HEK293T (cell line): ENCODE measurements around the gene SNX33.
"Not testable (repeated sequence)": the region's sequence is repeated elsewhere in the genome, so short reads cannot be mapped to it uniquely, and the experiment has no call there.

ENCODE experiments used
- CTCF ChIA-PET: fragments of 350-600 bp; formaldehyde crosslinking; extraction: SDS; loops from one replicate; lab custom pipeline; 2021; ENCODE audit warnings: antibody characterized with exemption, inconsistent platforms; lab: Yijun Ruan, JAX
- POLR2A ChIA-PET: fragments of 350-600 bp; formaldehyde crosslinking; extraction: SDS; loops from one replicate; lab custom pipeline; 2020; ENCODE audit warnings: antibody characterized with exemption, inconsistent platforms; lab: Yijun Ruan, JAX
- DNase-seq: peaks from one replicate; pipeline ENCODE4 v3.0.0; 2012; ENCODE audit warnings: mixed read lengths; ENCODE audit errors: extremely low spot score
- ARNT ChIP-seq: fragments of 450-650 bp; IDR thresholded peaks from 2 replicates; pipeline ENCODE4 v1.6.1; 2017; ENCODE audit warnings: mild to moderate bottlenecking
- BHLHE40 ChIP-seq: fragments of 450-650 bp; IDR thresholded peaks from 2 replicates; pipeline ENCODE4 v1.6.1; 2016; ENCODE audit warnings: mild to moderate bottlenecking, moderate library complexity, borderline replicate concordance
- CTBP1 ChIP-seq: fragments of 450-650 bp; IDR thresholded peaks from 2 replicates; pipeline ENCODE4 v1.6.1; 2016; ENCODE audit warnings: borderline replicate concordance
- ELF4 ChIP-seq: fragments of 450-650 bp; IDR thresholded peaks from 2 replicates; pipeline ENCODE4 v1.6.1; 2017; ENCODE audit warnings: antibody characterized with exemption
- FOXA1 ChIP-seq: fragments of 450-650 bp; IDR thresholded peaks from 2 replicates; pipeline ENCODE4 v1.6.1; 2016; ENCODE audit warnings: mild to moderate bottlenecking
- FOXK2 ChIP-seq: fragments of 450-650 bp; IDR thresholded peaks from 2 replicates; pipeline ENCODE4 v1.6.1; 2016; ENCODE audit warnings: mild to moderate bottlenecking
- FOXM1 ChIP-seq: fragments of 450-650 bp; IDR thresholded peaks from 2 replicates; pipeline ENCODE4 v1.6.1; 2017; ENCODE audit warnings: mild to moderate bottlenecking, borderline replicate concordance
- HDGF ChIP-seq: fragments of 450-650 bp; IDR thresholded peaks from 2 replicates; pipeline ENCODE4 v1.6.1; 2017; ENCODE audit warnings: antibody characterized with exemption, borderline replicate concordance
- L3MBTL2 ChIP-seq: fragments of 450-650 bp; conservative IDR thresholded peaks from 2 replicates; pipeline ENCODE4 v1.6.1; 2016; ENCODE audit warnings: mild to moderate bottlenecking
- LEF1 ChIP-seq: fragments of 450-650 bp; IDR thresholded peaks from 2 replicates; pipeline ENCODE4 v1.6.1; 2017; ENCODE audit warnings: mild to moderate bottlenecking, borderline replicate concordance
- NFRKB ChIP-seq: fragments of 450-650 bp; IDR thresholded peaks from 2 replicates; pipeline ENCODE4 v1.6.1; 2016; ENCODE audit warnings: mild to moderate bottlenecking, moderate library complexity
- PKNOX1 ChIP-seq: fragments of 450-650 bp; IDR thresholded peaks from 2 replicates; pipeline ENCODE4 v1.6.1; 2016
- SP1 ChIP-seq: fragments of 450-650 bp; IDR thresholded peaks from 2 replicates; pipeline ENCODE4 v1.6.1; 2017
- SUZ12 ChIP-seq: fragments of 450-650 bp; IDR thresholded peaks from 2 replicates; pipeline ENCODE4 v1.6.1; 2016; ENCODE audit warnings: mild to moderate bottlenecking
- TARDBP ChIP-seq: fragments of 450-650 bp; IDR thresholded peaks from 2 replicates; pipeline ENCODE4 v1.6.1; 2016
- ZNF384 ChIP-seq: fragments of 450-650 bp; IDR thresholded peaks from 2 replicates; pipeline ENCODE4 v1.6.1; 2016

SNX33 gene

GRCh38 chr15:75687486-75688277 lies 40.0 kb downstream of the SNX33 start:
- CTCF ChIA-PET, result no interaction called here
- no peak for TF ChIP-seq ELF4
- no peak for TF ChIP-seq CTBP1
- no peak for TF ChIP-seq L3MBTL2
- no peak for TF ChIP-seq TARDBP
- no peak for TF ChIP-seq ZNF384
- no peak for TF ChIP-seq FOXK2
- no peak for TF ChIP-seq NFRKB
- TF ChIP-seq PKNOX1, result no peak
- TF ChIP-seq FOXM1, result no peak
- TF ChIP-seq LEF1, result no peak
- no peak for TF ChIP-seq HDGF
- no peak for TF ChIP-seq SUZ12
- TF ChIP-seq ARNT, result no peak
- no peak for TF ChIP-seq BHLHE40
- TF ChIP-seq SP1, result no peak
- TF ChIP-seq FOXA1, result no peak
- no peak for DNase-seq
- POLR2A ChIA-PET, result no interaction called here

DNA sequence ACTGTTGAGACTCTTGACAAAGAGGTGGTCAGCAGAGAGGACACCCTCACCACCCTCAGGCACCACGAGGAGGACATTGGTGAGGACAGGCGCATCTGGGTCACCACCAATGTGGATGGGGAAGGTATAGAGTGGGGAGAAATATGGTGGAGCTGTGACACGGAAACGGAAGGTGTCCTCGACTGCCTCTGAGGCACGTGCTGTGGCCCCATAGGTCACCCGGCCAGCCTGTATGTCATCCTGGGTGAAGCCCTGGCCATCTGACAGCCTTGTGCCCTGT lies 40.5 kb downstream of the SNX33 start:
- no peak for DNase-seq
- POLR2A ChIA-PET, result no interaction called here
- CTCF ChIA-PET, result interaction anchor here (0.6 kb wide), 1 partner anchor 453 kb away, joined by 4 read pairs; no protein-coding TSS in a partner anchor
- no peak for TF ChIP-seq SP1
- TF ChIP-seq PKNOX1, result no peak
- TF ChIP-seq ARNT, result no peak
- no peak for TF ChIP-seq NFRKB
- TF ChIP-seq BHLHE40, result no peak
- no peak for TF ChIP-seq LEF1
- no peak for TF ChIP-seq FOXK2
- no peak for TF ChIP-seq TARDBP
- TF ChIP-seq ZNF384, result no peak

GRCh38 chr15:75688831-75689230 lies 41.1 kb downstream of the SNX33 start:
- DNase-seq, result no peak
- POLR2A ChIA-PET, result no interaction called here
- no peak for TF ChIP-seq LEF1
- TF ChIP-seq FOXK2, result no peak
- no peak for TF ChIP-seq NFRKB
- no peak for TF ChIP-seq ARNT
- no peak for TF ChIP-seq FOXA1
- TF ChIP-seq PKNOX1, result no peak
- TF ChIP-seq L3MBTL2, result no peak
- TF ChIP-seq ELF4, result no peak
- TF ChIP-seq BHLHE40, result no peak
- TF ChIP-seq HDGF, result no peak
- no peak for TF ChIP-seq TARDBP
- TF ChIP-seq FOXM1, result no peak
- CTCF ChIA-PET, result interaction anchor here (0.6 kb wide), 1 partner anchor 452 kb away, joined by 4 read pairs; no protein-coding TSS in a partner anchor

DNA sequence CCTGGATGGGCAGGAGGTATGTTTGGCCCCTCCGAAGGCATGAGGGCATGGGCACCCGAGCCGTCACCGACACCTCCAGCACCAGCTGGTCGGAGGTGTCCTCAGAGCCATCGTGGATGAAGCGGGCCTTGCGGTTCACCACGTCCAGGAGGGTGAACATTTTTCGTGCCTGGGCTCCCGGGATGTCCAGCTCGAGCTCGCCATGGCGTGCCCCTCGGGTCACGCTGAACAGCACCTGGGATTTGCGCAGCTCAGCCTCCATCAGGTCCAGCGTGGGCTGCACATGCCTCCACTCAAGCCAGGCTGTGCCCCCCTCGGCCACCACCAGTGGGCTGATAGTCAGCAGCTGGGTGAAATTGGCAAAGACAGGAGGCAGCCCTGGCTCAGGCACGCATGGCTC lies 41.7 kb downstream of the SNX33 start:
- POLR2A ChIA-PET, DNase-seq, CTCF ChIA-PET: not testable (repeated sequence)

- DNase-seq, POLR2A ChIA-PET, CTCF ChIA-PET: not testable (repeated sequence)
Observed at GRCh38 chr15:75692311-75692710, 44.6 kb downstream of the SNX33 start.

- POLR2A ChIA-PET, result interaction anchor here (2.1 kb wide), 1 partner anchor 53 kb away, joined by 8 read pairs; the partner anchor contains the start of gene IMP3
- DNase-seq, CTCF ChIA-PET: not testable (repeated sequence)
Observed at GRCh38 chr15:75693028-75693427, 45.3 kb downstream of the SNX33 start.

GRCh38 chr15:75693501-75694240 lies 46.0 kb downstream of the SNX33 start:
- ChIA-PET CTCF (interaction anchor here (1.0 to 1.2 kb wide), 5 partner anchors 8 to 109 kb away, joined by 3 to 5 read pairs (median 3); no protein-coding TSS in a partner anchor), POLR2A (interaction anchor here (0.8 to 2.1 kb wide), 4 partner anchors 19 to 325 kb away, joined by 3 to 8 read pairs (median 5); partner anchors contain the start of genes CSPG4, IMP3 and MAN2C1)
- DNase-seq, result no peak
- TF ChIP-seq ELF4 (no peak), BHLHE40 (no peak), SP1 (no peak), L3MBTL2 (no peak), HDGF (no peak), FOXA1 (no peak), LEF1 (no peak), FOXK2 (no peak), ZNF384 (no peak), TARDBP (no peak), ARNT (no peak), SUZ12 (no peak), CTBP1 (no peak), NFRKB (no peak), PKNOX1 (no peak), FOXM1 (no peak)
